Spleen (tissue), 7 donors: ENCODE results near the gene L2HGDH.

Source experiments
- POLR2A ChIP-seq, 3 donors: fragments of 450-650 bp; IDR thresholded peaks; one replicate each; pipeline ENCODE4 v1.5.1; 2017; ENCODE audit warnings: antibody characterized with exemption in 3 of 3, mild to moderate bottlenecking in 1 of 3
- POLR2AphosphoS5 ChIP-seq, 3 donors: sonication (generic); formaldehyde crosslinking; IDR thresholded peaks; one replicate each; pipeline ENCODE4 v1.5.1; 2017; ENCODE audit warnings: antibody characterized with exemption in 3 of 3
- TF ChIP-seq, protein P1 (sequence below), 11 experiments: fragments of 200-600 bp in 7 of 11; fragments of 450-650 bp in 4 of 11; sonication (generic) in 4 of 11; IDR thresholded peaks in 8 of 11; conservative IDR thresholded peaks in 3 of 11; 1 replicate in 7 of 11; 2 replicates in 4 of 11; pipeline versions ENCODE4 v1.4.0 to v1.8.0; 2016 to 2021; ENCODE audit warnings: antibody characterized with exemption in 11 of 11, inconsistent platforms in 4 of 11, mild to moderate bottlenecking in 1 of 11
- donor health status: DM: no; HTN: no; CAD: no; lungs with moderate emphysema.
- donor health status: DM: no; HTN: no; CAD: no.
- donor health status: DM: no; HTN: no; CAD: no.

DNA sequence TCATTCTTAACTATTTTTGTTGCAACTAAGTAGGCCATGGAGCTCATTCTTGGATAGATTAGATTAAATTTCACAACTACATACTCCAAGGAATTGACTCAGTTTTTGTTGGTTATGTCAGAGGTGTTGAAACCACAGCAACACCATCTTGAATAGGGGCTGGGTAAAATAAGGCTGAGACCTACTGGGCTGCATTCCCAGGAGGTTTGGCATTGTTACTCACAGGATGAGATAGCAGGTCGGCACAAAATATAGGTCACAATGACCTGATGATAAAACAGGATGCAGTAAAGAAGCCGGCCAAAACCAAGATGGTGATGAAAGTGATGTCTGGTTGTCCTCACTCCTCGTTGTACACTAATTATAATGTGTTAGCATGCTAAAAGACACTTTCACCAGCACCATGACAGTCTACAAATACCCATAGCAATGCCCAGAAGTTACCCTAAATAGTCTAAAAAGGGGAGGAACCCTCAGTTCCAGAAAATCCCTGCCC, 21.0 kb upstream of the L2HGDH start:
- TF ChIP-seq POLR2A (IDR thresholded peaks at IDR 0.05) (no peak), POLR2AphosphoS5 (IDR thresholded peaks at IDR 0.05) (no peak)
- TF ChIP-seq, protein P1, sequence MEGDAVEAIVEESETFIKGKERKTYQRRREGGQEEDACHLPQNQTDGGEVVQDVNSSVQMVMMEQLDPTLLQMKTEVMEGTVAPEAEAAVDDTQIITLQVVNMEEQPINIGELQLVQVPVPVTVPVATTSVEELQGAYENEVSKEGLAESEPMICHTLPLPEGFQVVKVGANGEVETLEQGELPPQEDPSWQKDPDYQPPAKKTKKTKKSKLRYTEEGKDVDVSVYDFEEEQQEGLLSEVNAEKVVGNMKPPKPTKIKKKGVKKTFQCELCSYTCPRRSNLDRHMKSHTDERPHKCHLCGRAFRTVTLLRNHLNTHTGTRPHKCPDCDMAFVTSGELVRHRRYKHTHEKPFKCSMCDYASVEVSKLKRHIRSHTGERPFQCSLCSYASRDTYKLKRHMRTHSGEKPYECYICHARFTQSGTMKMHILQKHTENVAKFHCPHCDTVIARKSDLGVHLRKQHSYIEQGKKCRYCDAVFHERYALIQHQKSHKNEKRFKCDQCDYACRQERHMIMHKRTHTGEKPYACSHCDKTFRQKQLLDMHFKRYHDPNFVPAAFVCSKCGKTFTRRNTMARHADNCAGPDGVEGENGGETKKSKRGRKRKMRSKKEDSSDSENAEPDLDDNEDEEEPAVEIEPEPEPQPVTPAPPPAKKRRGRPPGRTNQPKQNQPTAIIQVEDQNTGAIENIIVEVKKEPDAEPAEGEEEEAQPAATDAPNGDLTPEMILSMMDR (IDR thresholded peaks at IDR 0.05 in 8 of 11, conservative IDR thresholded peaks at IDR 0.05 in 3 of 11) = no peak
